Measurements from ENCODE around the gene RDH14. TPM values are rescaled to one million over a fixed set of nuclear protein-coding genes. Genes with fewer than 3 reads are reported as not detected.

RDH14 gene
- total RNA-seq, 1 donor from 2014 or later, result 15.4 TPM

DNA sequence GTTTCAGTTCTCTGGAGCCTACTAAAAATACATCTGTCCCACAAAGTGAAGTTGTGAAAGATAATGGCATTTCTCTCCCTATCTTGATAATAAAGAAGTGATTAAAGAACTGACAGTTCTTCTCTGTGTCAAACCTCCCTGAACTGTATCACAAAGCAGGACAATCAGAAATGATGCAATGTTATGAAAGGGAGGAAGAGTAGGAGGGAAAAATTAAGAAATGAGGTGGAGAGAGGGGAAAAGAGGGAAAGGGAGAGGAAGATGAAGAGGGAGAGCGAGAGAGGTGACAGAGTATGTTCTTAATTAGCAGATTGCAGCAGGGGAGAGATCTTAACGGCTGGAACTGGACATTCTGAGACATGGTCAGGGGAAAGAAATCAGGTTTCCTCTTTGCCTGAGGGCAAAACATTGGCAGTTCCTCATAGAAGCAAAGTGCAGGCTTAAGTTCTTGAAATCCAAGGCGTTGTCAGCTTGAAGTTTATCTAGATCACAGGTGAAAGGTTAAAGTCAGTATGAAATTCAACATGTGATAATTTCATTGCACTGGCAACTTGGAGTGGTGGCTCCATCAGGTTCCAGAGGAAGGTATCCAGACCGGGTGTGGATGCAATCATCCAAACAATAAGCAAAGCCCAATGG, 54.6 kb downstream of the RDH14 start:
- no peak overlapping the region for H3K4me3 Mint-ChIP-seq (ENCODE audit: unreplicated experiment)
- TF ChIP-seq CTCF (IDR thresholded peaks at IDR 0.05; ENCODE audit: unreplicated experiment), result no peak
- DNase-seq (ENCODE audit: low spot score), result no peak
- no peaks in the 10 kb centered on the region for H3K9me3 Mint-ChIP-seq (ENCODE audit: unreplicated experiment)
- H3K36me3 Mint-ChIP-seq (ENCODE audit: low read depth, unreplicated experiment), result no peaks in the 10 kb centered on the region
- H3K27me3 Mint-ChIP-seq (ENCODE audit: unreplicated experiment), result no peaks in the 10 kb centered on the region
- H3K27ac Mint-ChIP-seq (ENCODE audit: unreplicated experiment), result no peak overlapping the region
- peaks cover 4% of the 10 kb centered on the region for H3K4me1 Mint-ChIP-seq (ENCODE audit: unreplicated experiment)

Other genes with a start within 250 kb of the RDH14 start
- gene NT5C1B, start 28.9 kb upstream of the RDH14 start, total RNA-seq (ENCODE audit: unreplicated experiment), result not detected

Data from endothelial cell (in vitro differentiated cells).